Nephron progenitor cell (in vitro differentiated cells): ENCODE measurements around the gene TRIM23.

Experiments
- DNase-seq: peaks from one replicate; pipeline ENCODE4 v3.0.0; 2021
- H3K27ac Mint-ChIP-seq: 2 replicates; pipeline ENCODE4 v1.8.0; 2021; ENCODE audit warnings: mild to moderate bottlenecking, moderate library complexity, mixed read lengths
- H3K27me3 Mint-ChIP-seq: 2 replicates; pipeline ENCODE4 v1.8.0; 2021; ENCODE audit warnings: mild to moderate bottlenecking, low read depth, mixed read lengths; ENCODE audit not compliant: poor library complexity
- H3K36me3 Mint-ChIP-seq: 2 replicates; pipeline ENCODE4 v1.8.0; 2021; ENCODE audit warnings: low read depth, mixed read lengths
- H3K4me1 Mint-ChIP-seq: 2 replicates; pipeline ENCODE4 v1.8.0; 2021; ENCODE audit warnings: mixed read lengths
- H3K4me3 Mint-ChIP-seq: 2 replicates; pipeline ENCODE4 v1.8.0; 2021; ENCODE audit warnings: mild to moderate bottlenecking, moderate library complexity, mixed read lengths
- H3K9me3 Mint-ChIP-seq: 2 replicates; pipeline ENCODE4 v1.8.0; 2021; ENCODE audit warnings: mild to moderate bottlenecking, moderate library complexity, mixed read lengths
- TF ChIP-seq, protein P1 (sequence below): fragments of 200-600 bp; sonication (generic); IDR thresholded peaks from 2 replicates; pipeline ENCODE4 v1.5.0; 2021; ENCODE audit warnings: antibody characterized with exemption

TRIM23 gene

DNA sequence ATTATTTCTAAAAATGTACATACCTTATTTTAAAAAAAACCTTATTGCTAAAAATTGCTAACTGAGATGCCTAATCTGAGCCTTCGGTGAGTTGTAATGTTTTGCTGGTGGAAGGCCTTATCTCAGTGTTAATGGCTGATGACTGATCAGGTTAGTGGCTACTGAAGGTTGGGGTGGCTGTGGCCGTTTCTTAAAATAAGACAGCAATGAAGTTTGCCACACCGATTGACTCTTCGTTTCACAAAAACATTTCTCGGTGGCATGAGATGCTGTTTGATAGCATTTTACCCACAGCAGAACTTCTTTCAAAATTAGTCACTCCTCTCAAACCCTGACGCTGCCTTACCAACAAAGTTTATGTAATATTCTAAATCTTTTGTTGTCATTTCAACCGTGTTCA lies 75.9 kb downstream of the TRIM23 start:
- Mint-ChIP-seq H3K36me3 (peaks cover 77% of the 10 kb centered on the region), H3K27me3 (peaks cover 6% of the 10 kb centered on the region), H3K9me3 (no peaks in the 10 kb centered on the region), H3K4me3 (no peak overlapping the region), H3K27ac (no peak overlapping the region), H3K4me1 (no peaks in the 10 kb centered on the region)
- TF ChIP-seq, protein P1, sequence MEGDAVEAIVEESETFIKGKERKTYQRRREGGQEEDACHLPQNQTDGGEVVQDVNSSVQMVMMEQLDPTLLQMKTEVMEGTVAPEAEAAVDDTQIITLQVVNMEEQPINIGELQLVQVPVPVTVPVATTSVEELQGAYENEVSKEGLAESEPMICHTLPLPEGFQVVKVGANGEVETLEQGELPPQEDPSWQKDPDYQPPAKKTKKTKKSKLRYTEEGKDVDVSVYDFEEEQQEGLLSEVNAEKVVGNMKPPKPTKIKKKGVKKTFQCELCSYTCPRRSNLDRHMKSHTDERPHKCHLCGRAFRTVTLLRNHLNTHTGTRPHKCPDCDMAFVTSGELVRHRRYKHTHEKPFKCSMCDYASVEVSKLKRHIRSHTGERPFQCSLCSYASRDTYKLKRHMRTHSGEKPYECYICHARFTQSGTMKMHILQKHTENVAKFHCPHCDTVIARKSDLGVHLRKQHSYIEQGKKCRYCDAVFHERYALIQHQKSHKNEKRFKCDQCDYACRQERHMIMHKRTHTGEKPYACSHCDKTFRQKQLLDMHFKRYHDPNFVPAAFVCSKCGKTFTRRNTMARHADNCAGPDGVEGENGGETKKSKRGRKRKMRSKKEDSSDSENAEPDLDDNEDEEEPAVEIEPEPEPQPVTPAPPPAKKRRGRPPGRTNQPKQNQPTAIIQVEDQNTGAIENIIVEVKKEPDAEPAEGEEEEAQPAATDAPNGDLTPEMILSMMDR: no peak
- no peak for DNase-seq

DNA sequence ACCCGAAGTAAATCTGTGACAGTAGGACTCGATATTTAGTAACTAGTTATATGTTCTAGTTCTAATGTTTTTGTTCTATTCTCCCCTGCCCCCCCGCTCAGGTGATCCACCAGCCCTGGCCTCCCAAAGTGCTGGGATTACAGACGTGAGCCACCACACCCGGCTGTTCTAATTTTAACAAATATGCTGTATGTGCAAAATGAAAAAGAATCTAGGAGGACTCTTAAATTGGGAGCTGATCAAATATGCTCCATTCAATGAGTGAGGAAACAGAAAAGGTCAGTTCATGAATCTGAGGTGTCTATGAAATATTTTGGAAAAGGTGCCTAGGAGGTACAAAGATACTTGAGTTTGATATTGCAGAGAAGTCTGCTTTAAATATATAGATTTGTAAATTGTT lies 78.0 kb downstream of the TRIM23 start:
- Mint-ChIP-seq H3K27me3 (peaks cover 6% of the 10 kb centered on the region), H3K4me3 (no peak overlapping the region), H3K4me1 (no peaks in the 10 kb centered on the region), H3K36me3 (peaks cover 89% of the 10 kb centered on the region), H3K9me3 (no peaks in the 10 kb centered on the region), H3K27ac (no peak overlapping the region)
- no peak for DNase-seq
- TF ChIP-seq, protein P1: no peak

DNA sequence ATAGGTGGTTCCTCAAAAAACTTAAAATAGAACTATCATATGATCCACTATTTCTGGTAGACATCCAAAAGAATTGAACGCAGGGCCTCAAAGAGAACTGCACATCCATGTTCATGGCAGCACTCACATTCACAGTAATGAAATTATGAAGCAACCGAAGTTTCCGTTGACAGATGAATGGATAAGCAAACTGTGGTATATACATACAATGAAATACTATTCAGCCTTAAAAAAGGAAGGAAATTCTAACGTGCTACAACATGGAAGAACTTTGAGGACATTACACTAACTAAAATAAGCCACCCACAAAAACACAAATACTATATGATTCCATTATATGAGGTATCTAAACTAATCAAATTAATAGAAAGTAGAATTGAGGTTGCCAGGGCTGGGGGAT lies 79.7 kb downstream of the TRIM23 start:
- Mint-ChIP-seq H3K27ac (no peak overlapping the region), H3K4me3 (no peak overlapping the region), H3K36me3 (peaks cover 78% of the 10 kb centered on the region)

DNA sequence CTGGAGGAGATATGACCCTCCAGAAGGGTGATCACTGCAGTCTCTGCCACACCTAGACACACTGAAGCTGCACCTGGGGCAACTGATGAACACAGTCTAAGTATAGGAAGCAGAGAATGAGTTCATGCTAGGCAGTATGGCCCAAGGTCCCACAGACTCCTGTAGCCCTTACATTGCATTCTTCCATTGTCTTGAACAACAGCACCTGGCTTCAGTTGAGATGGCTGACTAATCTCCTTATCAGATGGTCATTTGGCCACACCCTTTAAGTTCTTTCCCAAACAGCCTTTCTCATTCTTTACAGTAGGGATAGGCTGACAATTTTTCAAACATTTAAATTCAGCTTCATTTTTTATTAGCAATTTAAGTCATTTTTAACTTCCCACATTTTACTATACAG lies 84.3 kb downstream of the TRIM23 start:
- Mint-ChIP-seq H3K36me3 (peaks cover 68% of the 10 kb centered on the region), H3K27ac (no peak overlapping the region), H3K4me3 (no peak overlapping the region), H3K4me1 (no peaks in the 10 kb centered on the region), H3K9me3 (no peaks in the 10 kb centered on the region), H3K27me3 (no peaks in the 10 kb centered on the region)
- TF ChIP-seq, protein P1: no peak
- no peak for DNase-seq

More for the DNA sequence above, 79.7 kb downstream of the TRIM23 start:
- Mint-ChIP-seq H3K9me3 (no peaks in the 10 kb centered on the region), H3K4me1 (no peaks in the 10 kb centered on the region), H3K27me3 (peaks cover 6% of the 10 kb centered on the region)
- TF ChIP-seq, protein P1: no peak
- DNase-seq: no peak
